ENCODE results near the gene SLC15A1. TPM values are rescaled to one million over a fixed set of nuclear protein-coding genes. Genes with fewer than 3 reads are reported as not detected.

SLC15A1 gene
- polyA plus RNA-seq, 1 experiment, result not detected

- H3K4me3 ChIP-seq (ENCODE audit: low read depth, low read length), result no peak overlapping the region
- ChIA-PET POLR2A (no interaction called here), CTCF (no interaction called here)
- TF ChIP-seq CTCF (IDR thresholded peaks at IDR 0.05; ENCODE audit: low read depth, low read length), result no peak
- H3K27ac ChIP-seq (ENCODE audit: low read depth, low read length), result no peak overlapping the region
- H3K27me3 ChIP-seq (ENCODE audit: control insufficient read depth, insufficient read depth, low read length), result peaks cover 11% of the 10 kb centered on the region
- DNase-seq (ENCODE audit: low read depth, low spot score), result no peak
- H3K9me3 ChIP-seq (ENCODE audit: control insufficient read depth, insufficient read depth, low read length), result no peaks in the 10 kb centered on the region
Observed at GRCh38 chr13:98730441-98730840, 22.0 kb downstream of the SLC15A1 start.

DNA sequence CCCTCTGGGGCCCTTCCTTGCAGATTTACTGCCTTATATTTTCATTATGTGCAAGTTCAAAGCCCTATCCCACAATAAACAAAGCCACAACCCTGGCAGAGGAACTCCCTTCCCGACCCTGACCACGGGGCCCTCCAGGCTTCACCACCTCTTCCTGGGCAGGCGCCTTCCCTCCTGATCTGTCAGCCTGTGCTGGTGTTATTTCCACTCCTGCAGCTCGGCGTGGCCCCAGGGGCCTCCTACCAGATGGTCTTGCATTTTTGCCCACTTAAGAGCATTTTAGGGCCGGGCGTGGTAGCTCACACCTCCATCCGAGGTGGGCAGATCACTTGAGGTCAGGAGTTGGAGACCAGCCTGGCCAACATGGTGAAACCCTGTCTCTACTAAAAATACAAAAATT is 22.8 kb downstream of the SLC15A1 start:
- no peak for TF ChIP-seq CTCF (IDR thresholded peaks at IDR 0.05; ENCODE audit: low read depth, low read length)
- Histone ChIP-seq H3K9me3 (ENCODE audit: control insufficient read depth, insufficient read depth, low read length) (no peaks in the 10 kb centered on the region), H3K27me3 (ENCODE audit: control insufficient read depth, insufficient read depth, low read length) (peaks cover 17% of the 10 kb centered on the region), H3K4me3 (ENCODE audit: low read depth, low read length) (no peak overlapping the region), H3K27ac (ENCODE audit: low read depth, low read length) (no peak overlapping the region)
- CTCF ChIA-PET, result no interaction called here
- POLR2A ChIA-PET, result no interaction called here
- no peak for DNase-seq (ENCODE audit: low read depth, low spot score)

GRCh38 chr13:98722958-98723357 is 29.5 kb downstream of the SLC15A1 start:
- CTCF ChIA-PET, result interaction anchor here (1.5 kb wide), 1 partner anchor 70 kb away, joined by 3 read pairs; no protein-coding TSS in a partner anchor

GRCh38 chr13:98721825-98722510 is 30.5 kb downstream of the SLC15A1 start:
- DNase-seq (ENCODE audit: low read depth, low spot score), result no peak
- ChIA-PET CTCF (interaction anchor here (1.5 kb wide), 1 partner anchor 69 kb away, joined by 3 read pairs; no protein-coding TSS in a partner anchor), POLR2A (no interaction called here)
- H3K4me3 ChIP-seq (ENCODE audit: low read depth, low read length), result no peak overlapping the region
- H3K27ac ChIP-seq (ENCODE audit: low read depth, low read length), result no peak overlapping the region
- no peak for TF ChIP-seq CTCF (IDR thresholded peaks at IDR 0.05; ENCODE audit: low read depth, low read length)
- H3K27me3 ChIP-seq (ENCODE audit: control insufficient read depth, insufficient read depth, low read length), result peaks cover 24% of the 10 kb centered on the region
- no peaks in the 10 kb centered on the region for H3K9me3 ChIP-seq (ENCODE audit: control insufficient read depth, insufficient read depth, low read length)

More at GRCh38 chr13:98722958-98723357, 29.5 kb downstream of the SLC15A1 start:
- TF ChIP-seq CTCF (IDR thresholded peaks at IDR 0.05; ENCODE audit: low read depth, low read length), result no peak
- DNase-seq (ENCODE audit: low read depth, low spot score), result no peak
- POLR2A ChIA-PET, result no interaction called here
- Histone ChIP-seq H3K27ac (ENCODE audit: low read depth, low read length) (no peak overlapping the region), H3K9me3 (ENCODE audit: control insufficient read depth, insufficient read depth, low read length) (no peaks in the 10 kb centered on the region), H3K4me3 (ENCODE audit: low read depth, low read length) (no peak overlapping the region), H3K27me3 (ENCODE audit: control insufficient read depth, insufficient read depth, low read length) (peaks cover 25% of the 10 kb centered on the region)

DNA sequence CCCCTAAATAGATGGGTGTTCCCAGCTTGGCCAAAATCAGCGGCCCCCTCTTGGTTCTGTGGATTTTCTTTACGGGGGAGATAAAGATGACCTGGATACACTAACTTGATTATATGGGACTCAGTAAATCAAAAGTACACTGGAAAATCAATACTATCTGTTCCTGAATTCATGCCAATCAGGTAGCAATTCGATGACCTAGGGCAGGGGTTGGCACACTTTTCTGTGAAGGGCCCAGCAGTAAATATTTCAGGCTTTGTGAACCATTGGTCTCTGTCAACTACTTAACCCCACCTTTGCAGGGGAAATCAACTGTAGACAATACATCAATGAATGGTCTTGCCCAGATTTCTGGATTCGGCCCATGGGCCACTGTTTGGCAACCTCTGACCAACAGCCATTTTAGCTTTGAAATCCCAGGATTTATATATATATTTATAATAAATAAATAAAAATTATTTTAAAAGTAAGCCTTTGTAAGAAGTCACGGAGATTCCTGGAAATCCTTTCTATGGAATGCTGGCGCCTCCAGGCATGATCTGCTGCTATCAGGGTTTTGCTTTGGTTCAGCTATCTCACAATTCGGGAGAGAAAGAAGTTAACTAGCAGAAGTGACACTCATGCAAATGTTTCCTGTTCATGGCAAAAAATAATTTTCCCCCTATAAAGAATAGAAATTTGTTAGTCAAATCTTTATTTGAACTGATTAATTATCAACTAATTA is 32.8 kb downstream of the SLC15A1 start:
- H3K27me3 ChIP-seq (ENCODE audit: control insufficient read depth, insufficient read depth, low read length), result peaks cover 14% of the 10 kb centered on the region
- H3K27ac ChIP-seq (ENCODE audit: low read depth, low read length), result no peak overlapping the region
- no peak for TF ChIP-seq CTCF (IDR thresholded peaks at IDR 0.05; ENCODE audit: low read depth, low read length)
- POLR2A ChIA-PET, result no interaction called here
- DNase-seq (ENCODE audit: low read depth, low spot score), result no peak
- CTCF ChIA-PET, result no interaction called here
- H3K4me3 ChIP-seq (ENCODE audit: low read depth, low read length), result no peak overlapping the region
- no peaks in the 10 kb centered on the region for H3K9me3 ChIP-seq (ENCODE audit: control insufficient read depth, insufficient read depth, low read length)

All from AG04450 (cell line).